H1 (cell line): ENCODE data around the gene H2BK1. TPM values are rescaled to one million over a fixed set of nuclear protein-coding genes. Genes with fewer than 3 reads are reported as not detected.

Experiments used
- CTCF ChIA-PET: fragments of 300-600 bp; sonication (Branson Sonifier 250); formaldehyde crosslinking; loops from one replicate; lab custom pipeline; 2021; ENCODE audit not compliant: partially characterized antibody; lab: Charles Lee
- POLR2A ChIA-PET: fragments of 300-600 bp; sonication (Branson Sonifier 250); formaldehyde crosslinking; loops from one replicate; lab custom pipeline; 2021; ENCODE audit warnings: inconsistent platforms; ENCODE audit not compliant: partially characterized antibody; lab: Charles Lee
- DNase-seq, 2 experiments: peaks; one replicate each; pipeline versions ENCODE4 v3.0.0 to v3.0.0-alpha.2; 2010 to 2022; ENCODE audit warnings: low spot score in 2 of 2, low read depth in 1 of 2, mixed read lengths in 1 of 2
- FAIRE-seq: peaks from 2 replicates; lab custom pipeline; 2011; peaks lifted over from hg19 to GRCh38; lab: Jason Lieb, UNC
- H2AFZ ChIP-seq: 2 replicates; pipeline ENCODE4 v1.8.1; 2012; ENCODE audit warnings: low read length, inconsistent platforms
- H2AK5ac ChIP-seq: 2 replicates; pipeline ENCODE4 v1.6.1; 2013; ENCODE audit warnings: low read depth, low read length
- H2BK120ac ChIP-seq: replicated peaks from 2 replicates; pipeline ENCODE3; 2013; ENCODE audit warnings: low read depth, low read length, inconsistent platforms
- H2BK12ac ChIP-seq: 2 replicates; pipeline ENCODE4 v1.6.1; 2013; ENCODE audit warnings: low read depth, low read length
- H2BK15ac ChIP-seq: 2 replicates; pipeline ENCODE4 v1.6.1; 2013; ENCODE audit warnings: low read length
- H2BK20ac ChIP-seq: 2 replicates; pipeline ENCODE4 v1.6.1; 2013; ENCODE audit warnings: low read length
- H2BK5ac ChIP-seq: 2 replicates; pipeline ENCODE4 v1.6.1; 2013; ENCODE audit warnings: low read depth, low read length
- H3K14ac ChIP-seq: 2 replicates; pipeline ENCODE4 v1.6.1; 2013; ENCODE audit warnings: inconsistent platforms; ENCODE audit not compliant: insufficient read length
- H3K18ac ChIP-seq: 2 replicates; pipeline ENCODE4 v1.6.1; 2013; ENCODE audit warnings: low read length; ENCODE audit errors: extremely low read depth
- H3K23ac ChIP-seq: 2 replicates; pipeline ENCODE4 v1.6.1; 2013; ENCODE audit warnings: inconsistent platforms; ENCODE audit not compliant: insufficient read length
- H3K23me2 ChIP-seq: 2 replicates; pipeline ENCODE4 v1.6.1; 2013; ENCODE audit warnings: low read depth, low read length
- H3K27ac ChIP-seq: 2 replicates; pipeline ENCODE4 v1.6.1; 2011; ENCODE audit warnings: low read depth, low read length, inconsistent platforms
- H3K27me3 ChIP-seq, 4 experiments: replicated peaks in 1 of 4; 1 replicate in 1 of 4; 2 replicates in 3 of 4; pipeline versions ENCODE4 v1.6.1 to v1.8.1; 2011 to 2013; ENCODE audit warnings: low read length in 3 of 4, mild to moderate bottlenecking in 3 of 4, inconsistent platforms in 2 of 4, mixed read lengths in 2 of 4, moderate library complexity in 1 of 4; ENCODE audit not compliant: control insufficient read depth in 3 of 4, insufficient read depth in 3 of 4; ENCODE audit errors: extremely low read depth in 1 of 4
- H3K36me3 ChIP-seq, 4 experiments: 2 replicates each; pipeline versions ENCODE4 v1.6.1 to v1.8.1; 2011 to 2013; ENCODE audit warnings: mild to moderate bottlenecking in 4 of 4, low read length in 3 of 4, moderate library complexity in 2 of 4, control low read depth in 1 of 4, inconsistent platforms in 1 of 4; ENCODE audit not compliant: insufficient read depth in 4 of 4, control insufficient read depth in 2 of 4
- H3K4ac ChIP-seq: replicated peaks from 2 replicates; pipeline ENCODE3; 2013; ENCODE audit warnings: low read length, low read depth, mixed read lengths, inconsistent platforms; ENCODE audit not compliant: insufficient read length
- H3K4me1 ChIP-seq, 4 experiments: replicated peaks in 1 of 4; 1 replicate in 1 of 4; 2 replicates in 3 of 4; pipeline versions ENCODE4 v1.6.1 to v1.8.1; 2011 to 2013; ENCODE audit warnings: low read length in 3 of 4, inconsistent platforms in 2 of 4, mixed read lengths in 1 of 4; ENCODE audit not compliant: insufficient read depth in 4 of 4, control insufficient read depth in 3 of 4
- H3K4me2 ChIP-seq, 2 experiments: 2 replicates each; pipeline versions ENCODE4 v1.6.1 to v1.8.1; 2011 to 2013; ENCODE audit warnings: low read depth in 2 of 2, low read length in 2 of 2, control low read depth in 1 of 2, inconsistent platforms in 1 of 2, mild to moderate bottlenecking in 1 of 2; ENCODE audit not compliant: insufficient read depth in 1 of 2
- H3K4me3 ChIP-seq, 4 experiments: fragments of 200-600, 300-600 bp in 1 of 4; sonication (generic), shearing (Covaris generic), sonication (Bioruptor Twin) in 1 of 4; 2 replicates each; pipeline versions ENCODE4 v1.5.1 to v1.8.1; 2011 to 2016; ENCODE audit warnings: low read length in 4 of 4, low read depth in 3 of 4, control low read depth in 2 of 4, inconsistent platforms in 2 of 4, mild to moderate bottlenecking in 2 of 4, mixed read lengths in 1 of 4, moderate library complexity in 1 of 4; ENCODE audit not compliant: insufficient read depth in 2 of 4; ENCODE audit errors: extremely low read depth in 1 of 4
- H3K56ac ChIP-seq: replicated peaks from 2 replicates; pipeline ENCODE3; 2013; ENCODE audit warnings: low read depth, mild to moderate bottlenecking, mixed read lengths, low read length, inconsistent platforms; ENCODE audit not compliant: insufficient read length
- H3K79me1 ChIP-seq: 2 replicates; pipeline ENCODE4 v1.6.1; 2013; ENCODE audit warnings: low read depth, low read length, control low read depth
- H3K79me2 ChIP-seq, 2 experiments: 2 replicates each; pipeline versions ENCODE4 v1.6.1 to v1.8.1; 2012 to 2013; ENCODE audit warnings: low read length in 2 of 2, mild to moderate bottlenecking in 2 of 2, inconsistent platforms in 1 of 2; ENCODE audit not compliant: insufficient read depth in 2 of 2, control insufficient read depth in 1 of 2
- H3K9ac ChIP-seq, 4 experiments: replicated peaks in 1 of 4; 1 replicate in 1 of 4; 2 replicates in 3 of 4; pipeline versions ENCODE4 v1.6.1 to v1.8.1; 2011 to 2013; ENCODE audit warnings: low read depth in 3 of 4, low read length in 3 of 4, control low read depth in 2 of 4, mild to moderate bottlenecking in 2 of 4, moderate library complexity in 2 of 4, inconsistent platforms in 1 of 4; ENCODE audit errors: extremely low read depth in 1 of 4
- H3K9me3 ChIP-seq, 2 experiments: 2 replicates each; pipeline versions ENCODE4 v1.6.1 to v1.8.1; 2012 to 2013; ENCODE audit warnings: mild to moderate bottlenecking in 2 of 2, moderate library complexity in 2 of 2, control low read depth in 1 of 2, inconsistent platforms in 1 of 2, low read depth in 1 of 2, low read length in 1 of 2, mixed read lengths in 1 of 2; ENCODE audit not compliant: insufficient read depth in 2 of 2
- H4K20me1 ChIP-seq, 2 experiments: replicated peaks in 1 of 2; 2 replicates each; pipeline versions ENCODE3 to v1.8.1; 2011 to 2013; ENCODE audit warnings: inconsistent platforms in 2 of 2, low read length in 2 of 2, mild to moderate bottlenecking in 1 of 2; ENCODE audit not compliant: insufficient read depth in 2 of 2, control insufficient read depth in 1 of 2
- H4K5ac ChIP-seq: 2 replicates; pipeline ENCODE4 v1.6.1; 2013; ENCODE audit warnings: low read length, low read depth, mixed read lengths, inconsistent platforms; ENCODE audit not compliant: insufficient read length
- H4K8ac ChIP-seq: 2 replicates; pipeline ENCODE4 v1.8.0; 2013; ENCODE audit warnings: mild to moderate bottlenecking, moderate library complexity, low read length, inconsistent platforms; ENCODE audit not compliant: insufficient read depth; ENCODE audit errors: extremely low read depth
- H4K91ac ChIP-seq: replicated peaks from 2 replicates; pipeline ENCODE3; 2013; ENCODE audit warnings: low read length, mixed read lengths, inconsistent platforms; ENCODE audit not compliant: insufficient read length
- CTCF ChIP-seq, 3 experiments: IDR thresholded peaks; 1 replicate in 2 of 3; 2 replicates in 1 of 3; pipeline versions ENCODE4 v1.5.1 to v1.6.1; 2011; ENCODE audit warnings: low read length in 3 of 3, mild to moderate bottlenecking in 3 of 3, inconsistent platforms in 2 of 3, low read depth in 1 of 3, moderate library complexity in 1 of 3; ENCODE audit not compliant: insufficient read depth in 1 of 3; ENCODE audit errors: control extremely low read depth in 1 of 3
- PHF8 ChIP-seq: fragments of 200-600 bp; sonication (generic); conservative IDR thresholded peaks from 2 replicates; pipeline ENCODE4 v1.7.1; 2012; ENCODE audit warnings: low read depth, mild to moderate bottlenecking, inconsistent platforms, low read length, moderate library complexity
- WGBS, 2 experiments: shearing (Covaris generic) in 1 of 2; methylation state at CpG; one replicate each; pipeline versions ENCODE4 v1.1.6 to v1.1.7; 2013 to 2015; ENCODE audit warnings: low lambda C conversion rate in 2 of 2, mixed read lengths in 2 of 2, inconsistent platforms in 1 of 2, low coverage in 1 of 2, missing lambda C conversion rate in 1 of 2; ENCODE audit not compliant: insufficient replicate concordance in 2 of 2, insufficient coverage in 1 of 2, insufficient read length in 1 of 2; ENCODE audit errors: extremely low coverage in 1 of 2, missing lambda C conversion rate in 1 of 2; 5-methylcytosine and 5-hydroxymethylcytosine counted together
- polyA plus RNA-seq, 7 experiments: library from polyadenylated mRNA; depleted of rRNA in 3 of 7; stranded (reverse) in 5 of 7; unstranded in 2 of 7; fragments of >200 nt in 5 of 7; fragments of 200-250 nt in 2 of 7; gene quantifications; 1 replicate in 5 of 7; 2 replicates in 1 of 7; 4 replicates in 1 of 7; pipeline versions ENCODE4 v1.2.1 to v1.2.3, GENCODE V29; 2011 to 2013; ENCODE audit warnings: missing spikeins in 2 of 7, mixed read lengths in 2 of 7
- total RNA-seq: library from RNA; stranded (reverse); fragmentation: NEBNext Ultra II Directional; extraction: Animal tissue kit (Norgen Biotek cat#: 25700); gene quantifications from 2 replicates; pipeline ENCODE4 v1.2.1, GENCODE V29; 2021

H2BK1 gene
- total and polyA plus RNA-seq, 2 of the 8 experiments (the other 6 are each of a cell fraction or from before 2014, with no cell fraction given), result not detected

- POLR2A ChIA-PET, result interaction anchor here (0.9 kb wide), 2 partner anchors 10 to 35 kb away, joined by 3 read pairs; partner anchors contain the start of gene ABCF2
- no peak for FAIRE-seq
- 93% methylated on average over 40 of the region's 44 CpGs; no CpG with 5 or more reads in 1 of the 2 experiments for WGBS, 2 experiments
Measured at GRCh38 chr7:151237244-151238189, 27.2 kb upstream of the H2BK1 start.

More at GRCh38 chr7:151237244-151238189, 27.2 kb upstream of the H2BK1 start:
- H2AFZ ChIP-seq, result no peak overlapping the region
- H3K27ac ChIP-seq, result no peak overlapping the region
- H3K36me3 ChIP-seq, result peaks cover 8 to 24% (median 11%) of the 10 kb centered on the region in 4 experiments; a peak in 7 of 8 replicates
- no peak overlapping the region for H2BK12ac ChIP-seq
- no peak for TF ChIP-seq PHF8
- TF ChIP-seq CTCF (IDR thresholded peaks at IDR 0.05; ENCODE audit: control extremely low read depth in 1 of 3, insufficient read depth in 1 of 3, low read depth in 1 of 3, low read length in 3 of 3), result peak in 1 of 3 experiments; percentile 8; a peak in 1 of 4 replicates
- no peaks in the 10 kb centered on the region for H3K27me3 ChIP-seq
- peak overlapping the region; percentile 58; the same call in 1 of the 2 replicates for H4K8ac ChIP-seq
- no peak overlapping the region for H3K56ac ChIP-seq
- no peak overlapping the region for H3K9ac ChIP-seq
- DNase-seq, result no peak
- H3K23ac ChIP-seq, result no peak overlapping the region
- no peak overlapping the region for H4K91ac ChIP-seq
- no peak overlapping the region for H3K4me3 ChIP-seq
- no peak overlapping the region for H3K18ac ChIP-seq
- peaks cover 9% of the 10 kb centered on the region for H3K23me2 ChIP-seq
- no peak overlapping the region for H2BK20ac ChIP-seq
- H3K4me2 ChIP-seq, result no peak overlapping the region
- H2BK5ac ChIP-seq, result no peak overlapping the region
- CTCF ChIA-PET, result interaction anchor here (0.6 to 6.8 kb wide), 16 partner anchors 7 to 122 kb away, joined by 3 to 71 read pairs (median 4); partner anchors contain the start of gene ABCF2
- no peak overlapping the region for H2BK120ac ChIP-seq
- H4K20me1 ChIP-seq, result peaks cover 0 to 17% of the 10 kb centered on the region in 2 experiments
- H3K4me1 ChIP-seq, result peaks cover 0 to 7% (median 4%) of the 10 kb centered on the region in 4 experiments; a peak in 4 of 7 replicates
- H3K4ac ChIP-seq, result no peak overlapping the region
- no peak overlapping the region for H4K5ac ChIP-seq
- H3K9me3 ChIP-seq, result no peaks in the 10 kb centered on the region
- no peak overlapping the region for H2AK5ac ChIP-seq
- H3K79me1 ChIP-seq, result peaks cover 17% of the 10 kb centered on the region
- no peak overlapping the region for H2BK15ac ChIP-seq
- H3K79me2 ChIP-seq, result peaks cover 4 to 23% of the 10 kb centered on the region in 2 experiments; a peak in 3 of 4 replicates
- H3K14ac ChIP-seq, result no peak overlapping the region
